CD4-positive, alpha-beta T cell treated with Interleukin-6 at 100 ng/mL for 8 hours (primary cell): ENCODE measurements around the gene SYNPO2.
A peak's percentile ranks its signal among the peaks of the same experiment; 100 is the strongest.

Experiments
- DNase-seq: peaks from one replicate; pipeline ENCODE4 v3.0.0-alpha.2; 2020; ENCODE audit warnings: mixed read lengths, low spot score

Gene SYNPO2

DNA sequence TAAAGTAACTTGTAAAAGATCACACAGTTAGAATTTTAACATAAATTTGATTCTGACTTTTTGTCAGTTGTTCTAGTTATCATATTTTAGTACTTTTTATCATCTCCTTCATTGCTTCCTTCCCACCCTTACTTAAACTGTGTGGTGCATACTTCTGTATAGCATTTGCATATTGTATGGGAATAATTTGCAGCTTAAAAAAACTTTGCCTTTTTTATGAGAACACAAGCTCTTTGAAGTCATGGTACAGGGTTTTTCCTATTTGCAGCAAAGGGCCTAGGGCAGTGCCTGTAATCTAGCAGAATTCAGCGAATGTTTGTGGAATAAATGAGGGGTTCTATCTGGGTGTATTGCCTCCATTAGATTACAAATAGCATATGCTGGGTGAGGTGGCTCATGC is 41.6 kb downstream of the SYNPO2 start:
- DNase-seq: no peak

DNA sequence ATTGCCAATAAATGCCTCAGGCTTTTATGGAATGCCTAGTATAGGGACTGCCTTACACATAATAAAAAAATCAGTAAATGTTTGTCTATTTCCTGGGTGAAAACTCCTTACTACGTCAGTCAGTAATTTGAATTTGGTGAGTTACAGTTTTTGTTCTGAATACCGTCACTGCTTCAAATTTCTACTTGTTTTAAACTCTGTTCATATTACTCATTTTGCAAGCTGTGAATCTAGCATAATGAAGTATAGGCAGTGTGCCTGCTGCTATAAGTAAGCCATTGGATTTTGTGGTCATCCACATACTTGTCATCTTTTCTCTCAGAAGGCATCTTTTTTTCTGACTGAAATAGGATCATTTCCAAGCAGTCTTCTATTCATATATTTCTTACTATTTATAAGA is 43.1 kb downstream of the SYNPO2 start:
- no peak for DNase-seq

DNA sequence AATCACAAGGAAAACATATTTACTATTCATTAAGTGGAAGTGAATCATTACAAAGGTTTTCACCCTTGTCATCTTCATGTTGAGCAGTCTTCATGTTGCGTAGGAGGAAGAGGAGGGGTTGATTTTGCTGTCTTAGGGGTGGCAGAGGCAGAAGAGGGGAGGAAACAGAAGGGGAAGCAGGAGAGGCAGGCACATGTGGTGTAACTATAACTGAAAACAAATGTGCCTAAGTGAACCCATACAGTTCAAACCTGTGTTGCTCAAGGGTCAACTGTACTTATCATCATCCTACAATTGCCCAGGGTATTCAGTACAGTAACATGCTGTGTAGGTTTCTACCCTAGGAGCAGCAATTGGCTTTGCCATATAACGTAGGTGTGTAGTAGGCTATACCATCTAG is 47.2 kb downstream of the SYNPO2 start:
- no peak for DNase-seq

DNA sequence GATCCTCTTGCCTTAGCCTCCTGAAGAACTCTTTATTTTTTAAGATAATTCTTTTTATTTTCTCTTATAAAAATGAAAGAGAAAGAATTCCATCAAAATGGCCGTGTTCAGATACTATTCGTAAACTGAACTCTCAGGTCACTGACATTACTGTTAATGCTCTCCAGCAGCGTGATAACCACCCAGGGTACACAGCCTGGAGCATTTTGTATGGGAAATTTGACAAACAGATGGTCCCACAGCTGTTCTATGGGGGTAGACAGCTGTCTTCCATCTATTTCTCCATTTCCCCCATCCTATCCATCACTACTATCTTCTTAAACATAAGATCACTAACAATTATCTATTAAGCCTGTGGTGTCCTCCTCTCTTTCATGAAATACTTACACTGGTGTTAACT is 47.8 kb downstream of the SYNPO2 start:
- DNase-seq: no peak

DNA sequence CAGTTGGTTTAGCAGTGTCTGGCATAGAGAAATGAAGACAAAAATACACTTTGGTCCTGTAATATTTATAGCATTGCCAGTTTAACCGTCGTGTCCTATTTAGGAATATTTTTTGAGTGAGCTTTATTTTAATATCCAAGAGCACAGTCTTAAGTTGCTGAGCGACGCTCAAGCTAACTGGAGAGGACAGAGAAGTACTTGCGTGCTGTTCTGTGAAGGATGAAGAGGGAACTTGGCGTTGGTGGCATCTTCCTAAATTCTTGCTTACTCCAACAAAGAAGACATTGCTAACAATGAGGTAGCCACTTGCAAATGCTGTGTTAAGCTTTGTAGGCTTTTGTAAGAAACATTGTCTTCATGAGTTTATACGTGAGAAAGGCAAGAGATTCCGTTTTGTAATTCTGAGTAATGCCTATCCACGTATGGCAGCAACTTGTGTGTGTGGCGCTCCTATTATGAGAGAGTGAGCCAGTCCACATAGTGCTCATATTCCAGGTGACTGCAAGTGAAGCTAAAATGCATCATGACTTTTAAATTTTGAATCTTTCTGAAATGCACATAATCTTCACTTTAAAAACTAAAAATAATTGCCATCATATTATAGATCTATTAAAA is 50.6 kb downstream of the SYNPO2 start:
- no peak for DNase-seq

DNA sequence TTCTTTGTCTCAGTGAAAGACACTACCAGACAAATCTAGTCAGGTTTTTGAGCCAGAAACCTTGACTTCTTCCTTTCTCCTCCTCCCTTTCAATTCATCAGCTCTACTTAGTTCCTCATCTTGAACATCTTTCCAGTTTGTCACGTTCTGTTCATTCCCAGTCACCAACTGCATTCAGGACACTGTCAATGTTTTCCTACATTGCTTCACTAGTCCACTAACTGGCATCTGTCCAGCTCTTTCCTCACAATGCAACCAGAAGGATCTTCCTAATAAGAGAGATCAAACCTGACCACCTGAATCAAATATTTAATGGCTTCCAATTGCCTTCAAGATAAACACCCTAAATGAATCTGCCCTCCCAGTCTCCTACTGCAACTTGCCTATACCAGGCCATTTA is 52.5 kb downstream of the SYNPO2 start:
- no peak for DNase-seq

DNA sequence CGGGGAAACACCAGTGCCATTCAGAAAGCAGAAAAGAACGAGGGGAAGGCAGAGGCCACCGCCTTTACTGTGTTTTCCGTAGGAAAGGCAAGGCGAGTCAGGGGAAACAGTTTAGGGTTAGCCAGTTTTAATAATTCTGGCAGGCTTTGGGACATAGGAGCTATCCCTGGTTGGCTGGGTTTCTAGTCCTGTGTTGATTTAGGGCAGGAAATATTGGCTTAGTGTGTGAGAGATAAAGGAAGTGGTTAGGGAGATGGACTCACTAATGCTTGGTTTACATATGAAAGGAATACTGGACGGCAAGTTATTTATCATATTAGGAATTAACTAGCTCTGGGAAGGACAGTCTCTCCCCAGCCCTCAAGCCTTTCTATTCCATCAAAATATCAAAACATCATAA is 53.1 kb downstream of the SYNPO2 start:
- no peak for DNase-seq

DNA sequence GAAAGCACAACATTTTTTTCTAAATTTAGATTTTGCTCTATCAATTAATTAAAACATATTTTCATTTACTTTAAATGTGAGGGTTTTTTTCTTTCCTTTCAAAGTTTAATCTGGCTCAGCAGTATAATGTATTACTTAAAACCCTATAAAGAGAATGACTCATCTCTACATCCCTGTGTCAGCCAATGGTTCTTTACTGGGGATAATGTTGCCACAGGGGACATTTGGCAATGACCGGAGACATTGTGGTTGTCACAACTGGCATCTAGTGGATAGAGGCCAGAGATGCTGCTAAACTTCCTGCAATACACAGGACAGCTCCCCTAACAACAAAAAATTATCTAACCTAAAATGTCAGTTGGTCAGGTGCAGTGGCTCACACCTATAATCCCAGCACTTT is 53.8 kb downstream of the SYNPO2 start:
- DNase-seq: no peak

DNA sequence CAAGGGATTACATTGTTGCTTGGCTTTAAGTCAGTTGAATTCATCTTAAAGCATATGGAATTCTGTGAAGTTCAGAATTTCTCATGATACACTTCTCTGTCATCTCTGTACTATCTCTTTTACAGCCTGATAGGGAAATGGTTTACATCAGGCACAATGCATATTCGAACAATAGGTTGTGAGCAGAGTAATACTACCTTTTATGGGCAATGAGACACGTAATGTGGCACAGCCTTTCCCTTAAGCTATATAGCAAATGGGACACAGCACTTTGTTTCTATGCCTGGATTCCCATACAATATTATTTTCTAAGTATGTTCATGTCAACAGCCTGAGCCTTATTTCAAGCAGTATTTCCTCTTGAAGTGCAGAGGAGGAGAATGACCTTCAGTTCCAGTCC is 58.4 kb downstream of the SYNPO2 start:
- DNase-seq: no peak

DNA sequence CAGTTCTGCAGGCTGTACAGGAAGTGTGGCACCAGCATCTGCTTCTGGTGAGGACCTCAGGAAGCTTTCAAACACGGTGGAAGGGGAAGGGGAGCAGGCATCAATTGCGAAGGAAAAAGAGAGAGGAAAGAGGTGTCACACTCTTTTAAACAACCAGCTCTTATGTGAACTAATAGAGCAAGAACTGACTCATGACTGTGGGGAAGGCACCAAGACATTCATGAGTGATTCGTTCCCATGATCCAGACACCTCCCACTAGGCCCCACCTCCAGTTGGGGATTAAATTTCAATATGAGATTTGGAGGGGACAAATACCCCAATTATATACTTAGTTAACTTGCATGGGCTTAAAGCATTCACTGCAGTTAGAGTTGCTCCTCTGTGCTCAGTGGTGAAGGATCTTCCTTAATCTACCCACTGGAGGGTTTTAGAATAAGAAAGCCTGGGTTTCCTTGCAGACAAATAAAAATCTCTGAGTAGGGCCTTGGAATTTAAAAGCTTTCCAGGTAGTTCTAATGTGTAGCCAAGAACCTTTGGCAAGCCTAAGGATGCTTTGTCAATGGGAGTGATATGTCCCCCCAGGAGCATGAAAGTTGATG is 60.0 kb downstream of the SYNPO2 start:
- DNase-seq: no peak

DNA sequence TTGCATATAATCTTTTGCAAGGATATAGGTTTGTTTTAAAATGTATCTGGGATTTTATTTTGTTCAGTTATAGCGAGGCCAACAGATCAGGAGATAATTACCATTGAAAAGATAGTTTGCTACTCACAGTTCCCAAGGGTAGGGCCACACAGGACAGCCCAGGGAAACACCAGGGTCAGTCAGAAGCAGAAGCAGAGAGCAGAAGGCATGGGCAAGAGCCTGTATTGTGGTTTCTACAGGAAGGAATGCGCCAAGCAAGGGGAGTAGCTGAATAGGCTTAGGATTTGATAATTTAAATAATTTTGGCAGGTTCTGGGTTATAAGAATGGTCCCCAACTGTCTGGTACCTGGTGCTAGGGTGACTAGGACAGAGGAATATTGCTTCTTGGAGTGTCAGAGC is 61.6 kb downstream of the SYNPO2 start:
- DNase-seq: no peak

DNA sequence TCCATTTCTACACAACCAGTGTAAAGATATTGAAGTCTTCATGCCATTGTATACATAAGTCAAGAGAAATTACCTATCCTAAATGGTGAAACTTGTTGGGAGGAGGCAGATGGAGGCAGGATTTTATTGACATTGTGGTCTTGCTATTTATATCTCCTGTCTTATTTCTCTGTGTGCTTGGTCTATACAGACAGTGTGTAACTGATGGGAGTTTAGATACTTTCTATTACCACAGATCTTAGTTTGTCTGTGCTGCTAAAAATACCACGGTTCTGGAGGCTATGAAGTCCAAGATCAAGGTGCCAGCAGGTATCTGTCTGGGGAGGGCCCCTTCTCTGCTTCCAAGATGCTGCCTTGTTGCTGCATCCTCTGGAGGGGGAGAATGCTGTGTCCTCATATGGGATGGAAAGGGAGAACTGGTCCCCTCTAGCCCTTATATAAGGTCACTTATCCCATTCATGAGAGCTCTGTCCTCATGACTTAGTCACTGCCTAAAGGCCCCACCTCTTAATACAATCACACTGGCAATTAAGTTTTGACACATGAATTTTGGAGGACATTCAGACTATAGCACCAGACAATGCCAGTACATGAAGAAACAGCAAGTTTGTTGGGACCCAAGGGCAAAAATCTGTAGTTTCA is 62.4 kb downstream of the SYNPO2 start:
- DNase-seq: no peak

DNA sequence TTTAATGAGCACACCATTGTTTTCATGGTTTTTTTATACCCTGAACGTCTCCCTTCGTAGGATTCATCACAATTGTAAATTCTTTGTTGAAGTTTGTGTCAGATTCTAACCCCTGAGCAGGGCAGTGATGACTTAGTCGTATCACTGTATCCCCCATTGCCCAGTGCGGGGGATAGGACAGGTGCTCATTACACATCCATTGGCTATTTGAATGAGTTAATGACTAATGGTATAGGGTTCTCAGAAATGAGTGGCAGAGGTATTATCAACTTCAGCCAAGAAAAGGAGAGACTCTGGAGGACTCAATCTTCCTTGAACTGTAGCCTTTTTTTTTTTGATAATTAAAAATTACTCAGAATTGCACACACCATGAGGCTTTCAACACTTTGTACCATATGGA is 64.6 kb downstream of the SYNPO2 start:
- no peak for DNase-seq

DNA sequence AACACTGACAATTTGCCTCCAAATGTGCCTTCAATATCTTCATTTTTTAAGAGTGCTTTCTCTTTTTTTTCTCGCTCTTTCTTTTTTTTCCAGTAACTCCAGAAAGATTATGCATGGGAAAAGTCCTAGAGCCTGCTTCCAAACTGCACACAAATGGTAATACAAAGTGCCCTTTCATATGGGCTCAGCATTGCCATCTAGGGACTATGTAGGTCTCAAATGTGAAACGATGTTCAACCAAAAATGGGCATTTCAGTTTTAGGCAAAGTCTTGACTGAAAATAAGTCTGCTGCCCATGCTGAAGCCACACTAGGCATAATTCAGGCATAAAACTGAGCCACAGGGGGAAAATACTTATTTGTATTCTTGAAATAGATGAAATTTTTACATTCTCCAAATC is 65.6 kb downstream of the SYNPO2 start:
- no peak for DNase-seq

DNA sequence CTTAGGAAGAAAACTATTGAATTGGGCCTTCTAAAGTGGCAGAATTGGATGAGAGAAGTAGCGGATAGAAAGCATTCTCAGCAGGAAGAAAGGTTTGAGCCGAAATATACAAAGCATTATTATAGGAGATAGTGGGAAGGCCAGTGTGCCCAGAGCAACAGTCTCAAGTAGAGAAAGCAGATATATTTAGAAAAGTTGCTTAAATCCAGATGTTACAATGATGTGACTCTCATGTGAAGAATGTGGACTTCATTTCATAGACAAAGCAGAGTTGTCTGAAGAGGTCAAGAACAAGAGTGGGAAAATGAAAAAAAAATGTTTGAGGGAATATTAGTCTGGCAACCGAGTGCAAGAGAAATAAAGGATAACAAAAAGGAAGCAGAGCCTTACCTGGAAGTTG is 66.9 kb downstream of the SYNPO2 start:
- DNase-seq: no peak

DNA sequence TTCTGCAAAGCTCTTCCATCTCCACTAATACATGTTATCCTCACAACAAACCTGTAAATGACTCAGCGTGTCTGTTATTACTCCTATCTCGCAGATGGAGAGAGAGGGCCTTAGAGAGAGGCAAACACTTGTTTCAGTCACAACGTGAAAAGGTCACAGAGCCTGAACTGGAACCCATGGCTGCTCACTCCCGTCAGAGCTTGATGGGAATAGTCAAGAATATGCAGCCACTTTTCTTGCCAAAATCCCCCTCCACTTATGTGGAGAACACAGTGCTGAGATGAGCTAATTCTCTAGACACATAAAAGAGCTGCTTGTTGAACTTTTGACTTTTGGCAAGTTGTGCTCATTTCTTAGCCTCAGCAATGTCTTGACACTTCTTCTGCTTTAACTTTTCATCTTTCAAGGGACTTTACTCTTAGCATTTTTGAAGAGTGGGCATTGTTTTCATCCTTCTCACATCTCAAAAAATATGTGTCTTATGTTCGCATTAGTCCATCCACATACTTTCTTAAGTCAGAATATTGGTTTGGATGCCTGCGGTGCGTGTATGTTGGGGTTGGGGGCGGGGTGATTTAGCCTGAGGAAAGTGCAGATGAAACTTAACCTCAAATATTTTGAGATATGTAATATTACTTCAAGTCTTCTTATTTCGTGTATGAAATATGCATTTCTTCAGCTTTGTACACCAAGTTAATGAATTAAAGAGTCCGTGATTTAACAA is 69.2 kb downstream of the SYNPO2 start:
- no peak for DNase-seq

DNA sequence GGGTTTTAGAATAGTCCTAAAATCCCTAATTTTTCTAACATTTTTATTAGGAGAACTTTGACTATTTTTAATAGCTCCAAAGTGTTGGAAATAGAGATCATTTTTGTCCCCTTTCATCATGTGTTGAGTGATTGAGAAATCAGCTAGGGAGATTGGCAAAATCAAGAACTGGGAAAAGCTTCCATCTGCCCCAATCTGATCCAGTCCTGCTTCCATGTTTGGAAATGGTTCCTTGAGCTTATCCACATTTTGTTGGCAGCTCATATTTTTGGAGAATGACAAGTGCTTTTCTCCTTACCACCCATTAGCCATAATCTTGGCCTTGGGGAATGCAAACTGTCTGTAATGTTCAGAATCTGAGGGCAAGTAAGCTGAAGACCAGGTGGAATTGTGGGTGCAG is 73.9 kb downstream of the SYNPO2 start:
- DNase-seq: no peak

DNA sequence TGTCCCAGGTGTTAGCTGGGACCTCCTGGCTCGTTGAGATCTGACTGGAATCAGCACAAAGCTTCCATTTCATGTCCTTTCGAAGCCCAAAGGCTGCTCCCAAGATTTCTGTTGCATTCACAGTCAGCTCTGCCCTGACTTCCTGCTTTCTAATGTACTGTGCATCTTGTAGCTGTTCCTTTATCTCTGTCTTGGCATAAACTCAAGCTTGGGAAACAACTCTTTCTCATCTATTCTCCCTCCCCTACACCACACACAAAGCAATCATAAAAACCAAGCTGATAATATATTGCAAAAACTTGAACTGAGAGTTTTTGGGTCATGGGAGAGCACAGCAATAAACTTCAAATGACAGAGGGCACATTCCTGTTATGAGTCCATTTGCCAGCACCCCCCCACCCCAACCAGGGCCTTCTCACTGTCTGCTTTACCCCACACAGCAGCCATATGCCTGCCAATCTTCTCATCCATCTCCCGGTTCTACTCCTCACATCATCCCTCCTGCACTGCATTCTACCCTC is 76.3 kb downstream of the SYNPO2 start:
- no peak for DNase-seq

DNA sequence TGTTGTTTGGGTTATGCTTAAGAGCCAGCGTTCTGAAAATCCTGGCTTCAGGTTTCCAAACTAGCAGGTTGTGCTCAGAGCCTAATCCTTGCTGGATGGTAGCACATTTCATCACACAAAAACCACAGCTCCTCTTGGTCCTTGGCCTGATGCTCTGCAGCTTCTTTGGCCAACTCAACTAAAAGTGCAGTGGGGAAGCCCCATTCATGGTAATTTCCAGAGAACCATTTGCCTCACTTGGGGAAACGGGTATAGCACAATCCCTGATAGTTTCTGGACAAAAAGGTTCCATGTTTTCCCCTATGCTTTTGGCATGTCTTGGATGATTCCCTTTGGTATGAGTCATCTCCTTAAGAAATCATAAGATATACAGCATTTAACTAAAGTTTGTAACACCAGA is 78.7 kb downstream of the SYNPO2 start:
- no peak for DNase-seq

DNA sequence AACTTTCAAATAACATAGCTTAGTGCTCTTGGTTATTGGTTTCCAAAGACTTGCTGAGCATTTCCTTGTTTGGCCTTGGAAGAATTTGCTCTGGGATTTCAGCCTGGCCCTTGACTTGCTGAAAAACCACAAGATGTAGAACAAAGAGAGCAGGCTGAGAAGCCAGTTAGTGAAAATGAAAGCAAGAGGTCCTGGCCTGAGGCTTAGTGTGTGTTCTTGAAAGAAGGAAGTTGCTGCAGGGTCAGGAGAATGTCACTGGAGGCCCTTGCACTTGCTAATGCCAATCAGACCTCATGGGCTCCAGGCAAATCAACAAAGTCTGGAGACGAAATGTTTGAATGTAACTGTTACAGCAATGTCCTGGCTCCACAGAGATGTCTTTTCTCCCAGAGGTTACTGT is 79.4 kb downstream of the SYNPO2 start:
- peak; percentile 3 for DNase-seq

DNA sequence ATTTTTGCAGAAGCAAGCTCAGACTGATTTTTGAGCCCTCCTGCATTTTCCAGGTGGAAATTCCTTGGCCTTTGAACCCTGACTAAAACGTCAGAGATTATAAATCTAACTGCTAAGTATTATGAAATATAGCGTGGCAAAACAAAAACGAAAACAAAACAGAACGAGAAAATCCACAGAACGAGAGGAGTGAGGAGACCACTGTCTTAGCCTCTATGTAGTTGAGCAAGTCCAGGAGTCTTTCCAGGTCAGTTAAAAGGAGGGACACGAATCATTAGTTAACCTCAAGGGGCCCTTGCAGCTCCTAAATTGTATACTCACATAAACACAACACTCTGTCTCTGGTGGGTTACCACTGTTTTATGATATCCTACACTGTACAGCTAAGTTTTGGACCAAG is 80.2 kb downstream of the SYNPO2 start:
- no peak for DNase-seq

DNA sequence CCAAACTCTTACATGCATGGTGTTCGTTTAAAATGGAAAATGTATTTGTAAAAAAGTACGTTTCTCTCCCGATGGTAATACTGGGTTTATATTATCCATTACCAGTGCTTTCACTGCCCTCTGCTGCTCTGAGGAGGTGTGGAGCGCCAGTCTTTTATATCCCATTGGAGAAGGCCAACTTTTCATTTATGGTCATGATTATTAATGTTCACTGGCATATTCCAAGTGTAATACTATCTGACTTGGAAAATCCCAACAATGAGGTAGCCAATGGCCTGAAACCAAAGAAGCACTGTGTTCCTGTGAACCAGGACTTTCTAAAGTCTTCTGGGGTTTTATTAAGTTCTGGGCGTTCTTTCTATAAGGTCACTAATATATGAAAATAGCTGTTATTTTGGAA is 80.7 kb downstream of the SYNPO2 start:
- DNase-seq: no peak

DNA sequence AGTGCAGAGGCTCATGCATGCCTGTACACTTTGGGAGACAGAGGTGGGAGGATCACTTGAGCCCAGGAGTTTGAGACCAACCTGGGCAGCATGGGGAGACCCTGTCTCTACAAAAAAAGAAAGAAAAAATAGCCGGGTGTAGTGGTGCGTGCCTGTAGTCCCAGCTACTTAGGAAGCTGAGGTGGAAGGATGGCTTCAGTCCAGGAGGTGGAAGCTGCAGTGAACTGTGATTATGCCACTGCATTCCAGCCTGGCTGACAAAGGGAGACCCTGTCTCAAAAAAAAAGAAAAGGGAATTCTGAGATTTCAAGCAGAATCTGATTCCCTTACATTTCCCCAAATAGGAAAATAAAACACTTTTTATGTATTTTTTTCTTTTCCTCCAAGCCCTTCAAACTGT is 83.5 kb downstream of the SYNPO2 start:
- DNase-seq: no peak
